ENCODE measurements around the gene MESP1.

Gene MESP1

DNA sequence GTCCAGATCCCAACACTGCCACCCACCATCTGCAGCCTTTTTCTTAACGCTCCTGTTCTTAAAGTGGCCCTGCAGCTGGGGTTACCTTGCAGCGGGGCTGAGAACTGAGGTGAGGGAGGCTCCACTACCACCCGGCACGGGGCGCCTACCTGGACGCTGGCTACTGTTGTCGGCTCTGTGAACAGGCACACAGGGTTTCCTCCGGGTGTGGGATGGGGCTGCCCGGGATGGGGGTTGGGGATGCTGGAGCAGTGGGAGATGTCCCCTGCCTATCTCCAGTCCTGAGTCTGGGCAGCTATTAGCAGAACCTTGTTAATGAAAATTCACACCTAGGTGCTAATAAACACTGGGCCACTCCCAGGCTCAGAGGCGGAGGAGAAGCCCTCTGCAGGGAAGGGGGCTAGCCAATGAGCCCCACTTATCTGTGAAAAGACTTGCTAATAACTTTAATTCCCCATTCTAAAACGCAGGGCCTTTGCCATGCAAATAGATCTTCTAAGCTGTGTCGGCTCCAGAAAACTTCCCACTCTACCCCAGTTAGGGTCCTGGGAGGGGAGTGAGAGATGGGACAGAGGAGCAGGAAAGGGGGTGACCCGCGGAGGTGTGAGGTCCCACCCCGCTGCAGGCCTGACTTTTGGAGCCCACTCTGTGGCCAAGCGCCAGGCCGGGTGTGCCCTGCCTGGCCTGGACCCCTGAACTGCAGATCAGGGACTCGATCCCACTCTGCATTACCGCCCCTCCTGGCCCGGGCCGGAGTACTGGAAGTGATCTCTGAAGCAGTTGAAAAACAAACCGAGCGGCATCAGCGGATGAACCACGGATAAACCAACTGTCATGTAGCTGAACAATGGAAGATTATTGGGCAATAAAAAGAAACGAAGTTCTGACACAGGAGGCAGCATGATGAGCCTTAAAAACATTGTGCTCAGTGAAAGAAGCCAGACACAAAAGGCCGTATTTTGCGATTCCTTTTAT is 3.1 kb downstream of the MESP1 start:
- Histone ChIP-seq H3F3A (ENCODE audit: low read depth) (no peaks in the 10 kb centered on the region), H3K4me1 (ENCODE audit: insufficient read depth, low read length, poor library complexity, severe bottlenecking) (no peaks in the 10 kb centered on the region), H3K4me2 (ENCODE audit: low read depth, low read length, poor library complexity, severe bottlenecking) (no peak overlapping the region), H3K9ac (ENCODE audit: low read depth, low read length, poor library complexity, severe bottlenecking) (no peak overlapping the region), H3K4me3 (ENCODE audit: low read length, poor library complexity, severe bottlenecking) (no peak overlapping the region), H4K20me1 (ENCODE audit: insufficient read depth, low read length, poor library complexity, severe bottlenecking) (no peaks in the 10 kb centered on the region), H3K27me3 (ENCODE audit: insufficient read depth, low read length, poor library complexity, severe bottlenecking) (no peaks in the 10 kb centered on the region), H3K79me2 (ENCODE audit: insufficient read depth, low read length) (no peaks in the 10 kb centered on the region), H3K9me3 (ENCODE audit: insufficient read depth, low read depth, low read length) (no peaks in the 10 kb centered on the region), H2AFZ (ENCODE audit: low read length) (no peak overlapping the region), H3K36me3 (ENCODE audit: insufficient read depth, low read length) (no peaks in the 10 kb centered on the region), H3K9me2 (replicated peaks; ENCODE audit: low read depth, low read length) (no peaks in the 10 kb centered on the region)
- no peak for TF ChIP-seq EZH2phosphoT487 (IDR thresholded peaks at IDR 0.05; ENCODE audit: borderline replicate concordance)
- TF ChIP-seq, protein P1, sequence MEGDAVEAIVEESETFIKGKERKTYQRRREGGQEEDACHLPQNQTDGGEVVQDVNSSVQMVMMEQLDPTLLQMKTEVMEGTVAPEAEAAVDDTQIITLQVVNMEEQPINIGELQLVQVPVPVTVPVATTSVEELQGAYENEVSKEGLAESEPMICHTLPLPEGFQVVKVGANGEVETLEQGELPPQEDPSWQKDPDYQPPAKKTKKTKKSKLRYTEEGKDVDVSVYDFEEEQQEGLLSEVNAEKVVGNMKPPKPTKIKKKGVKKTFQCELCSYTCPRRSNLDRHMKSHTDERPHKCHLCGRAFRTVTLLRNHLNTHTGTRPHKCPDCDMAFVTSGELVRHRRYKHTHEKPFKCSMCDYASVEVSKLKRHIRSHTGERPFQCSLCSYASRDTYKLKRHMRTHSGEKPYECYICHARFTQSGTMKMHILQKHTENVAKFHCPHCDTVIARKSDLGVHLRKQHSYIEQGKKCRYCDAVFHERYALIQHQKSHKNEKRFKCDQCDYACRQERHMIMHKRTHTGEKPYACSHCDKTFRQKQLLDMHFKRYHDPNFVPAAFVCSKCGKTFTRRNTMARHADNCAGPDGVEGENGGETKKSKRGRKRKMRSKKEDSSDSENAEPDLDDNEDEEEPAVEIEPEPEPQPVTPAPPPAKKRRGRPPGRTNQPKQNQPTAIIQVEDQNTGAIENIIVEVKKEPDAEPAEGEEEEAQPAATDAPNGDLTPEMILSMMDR (conservative IDR thresholded peaks at IDR 0.05; ENCODE audit: low read length), result no peak

DNA sequence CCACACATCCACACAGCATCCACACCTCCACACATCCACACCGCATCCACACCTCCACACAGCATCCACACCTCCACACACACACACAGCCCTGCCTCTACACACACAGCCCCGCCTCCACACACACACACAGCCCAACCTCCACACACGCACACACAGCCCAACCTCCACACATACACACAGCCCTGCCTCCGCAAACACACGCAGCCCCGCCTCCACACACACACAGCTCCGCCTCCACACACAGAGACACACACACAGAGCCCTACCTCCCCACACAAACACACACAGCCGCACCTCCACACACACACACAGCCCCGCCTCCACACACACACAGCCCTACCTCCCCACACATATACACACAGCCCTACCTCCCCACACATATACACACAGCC is 4.7 kb downstream of the MESP1 start:
- TF ChIP-seq EZH2phosphoT487 (IDR thresholded peaks at IDR 0.05; ENCODE audit: borderline replicate concordance), result no peak
- TF ChIP-seq, protein P1 (conservative IDR thresholded peaks at IDR 0.05; ENCODE audit: low read length), result no peak
- Histone ChIP-seq H3K4me2 (ENCODE audit: low read depth, low read length, poor library complexity, severe bottlenecking) (no peak overlapping the region), H3K36me3 (ENCODE audit: insufficient read depth, low read length) (no peaks in the 10 kb centered on the region)

GRCh38 chr15:89745768-89746167 is 5.3 kb downstream of the MESP1 start:
- H3K36me3 ChIP-seq (ENCODE audit: insufficient read depth, low read length), result no peaks in the 10 kb centered on the region
- H3K9me3 ChIP-seq (ENCODE audit: insufficient read depth, low read depth, low read length), result no peaks in the 10 kb centered on the region

More for the DNA sequence above, 4.7 kb downstream of the MESP1 start:
- Histone ChIP-seq H3K4me3 (ENCODE audit: low read length, poor library complexity, severe bottlenecking) (no peak overlapping the region), H3K9ac (ENCODE audit: low read depth, low read length, poor library complexity, severe bottlenecking) (no peak overlapping the region), H3K9me2 (replicated peaks; ENCODE audit: low read depth, low read length) (no peaks in the 10 kb centered on the region), H4K20me1 (ENCODE audit: insufficient read depth, low read length, poor library complexity, severe bottlenecking) (no peaks in the 10 kb centered on the region), H3K27me3 (ENCODE audit: insufficient read depth, low read length, poor library complexity, severe bottlenecking) (no peaks in the 10 kb centered on the region), H3F3A (ENCODE audit: low read depth) (no peaks in the 10 kb centered on the region), H3K9me3 (ENCODE audit: insufficient read depth, low read depth, low read length) (no peaks in the 10 kb centered on the region), H2AFZ (ENCODE audit: low read length) (no peak overlapping the region), H3K4me1 (ENCODE audit: insufficient read depth, low read length, poor library complexity, severe bottlenecking) (no peaks in the 10 kb centered on the region), H3K79me2 (ENCODE audit: insufficient read depth, low read length) (no peaks in the 10 kb centered on the region)

More at GRCh38 chr15:89745768-89746167, 5.3 kb downstream of the MESP1 start:
- H2AFZ ChIP-seq (ENCODE audit: low read length), result no peak overlapping the region
- no peaks in the 10 kb centered on the region for H3F3A ChIP-seq (ENCODE audit: low read depth)
- H3K4me1 ChIP-seq (ENCODE audit: insufficient read depth, low read length, poor library complexity, severe bottlenecking), result no peaks in the 10 kb centered on the region
- H4K20me1 ChIP-seq (ENCODE audit: insufficient read depth, low read length, poor library complexity, severe bottlenecking), result no peaks in the 10 kb centered on the region
- no peaks in the 10 kb centered on the region for H3K9me2 ChIP-seq (replicated peaks; ENCODE audit: low read depth, low read length)
- TF ChIP-seq, protein P1 (conservative IDR thresholded peaks at IDR 0.05; ENCODE audit: low read length), result no peak
- TF ChIP-seq EZH2phosphoT487 (IDR thresholded peaks at IDR 0.05; ENCODE audit: borderline replicate concordance), result no peak
- no peak overlapping the region for H3K4me2 ChIP-seq (ENCODE audit: low read depth, low read length, poor library complexity, severe bottlenecking)
- no peaks in the 10 kb centered on the region for H3K79me2 ChIP-seq (ENCODE audit: insufficient read depth, low read length)
- no peaks in the 10 kb centered on the region for H3K27me3 ChIP-seq (ENCODE audit: insufficient read depth, low read length, poor library complexity, severe bottlenecking)
- H3K9ac ChIP-seq (ENCODE audit: low read depth, low read length, poor library complexity, severe bottlenecking), result no peak overlapping the region
- H3K4me3 ChIP-seq (ENCODE audit: low read length, poor library complexity, severe bottlenecking), result no peak overlapping the region
